Loucy (cell line): ENCODE results near the gene HOXA11.

Source experiments
- H2AFZ ChIP-seq: fragments of 200-600 bp; sonication (generic); 2 replicates; pipeline ENCODE4 v1.6.0; 2016; ENCODE audit warnings: antibody characterized with exemption, mild to moderate bottlenecking, low read length, moderate library complexity
- H3F3A ChIP-seq: fragments of 200-600 bp; 2 replicates; pipeline ENCODE4 v1.6.0; 2016; ENCODE audit warnings: antibody characterized with exemption, low read depth, mild to moderate bottlenecking
- H3K27me3 ChIP-seq: fragments of 200-600 bp; sonication (generic); 2 replicates; pipeline ENCODE4 v1.6.1; 2014; ENCODE audit warnings: low read length, mild to moderate bottlenecking; ENCODE audit not compliant: insufficient read depth, poor library complexity, severe bottlenecking
- H3K36me3 ChIP-seq: fragments of 200-600 bp; sonication (generic); 2 replicates; pipeline ENCODE4 v1.6.1; 2016; ENCODE audit warnings: low read length; ENCODE audit not compliant: insufficient read depth
- H3K4me1 ChIP-seq: fragments of 200-600 bp; sonication (generic); 2 replicates; pipeline ENCODE4 v1.5.1; 2014; ENCODE audit warnings: low read length, mild to moderate bottlenecking; ENCODE audit not compliant: insufficient read depth, poor library complexity, severe bottlenecking
- H3K4me2 ChIP-seq: fragments of 200-600 bp; sonication (generic); 2 replicates; pipeline ENCODE4 v1.6.0; 2014; ENCODE audit warnings: antibody characterized with exemption, low read length, low read depth, mild to moderate bottlenecking; ENCODE audit not compliant: poor library complexity, severe bottlenecking
- H3K4me3 ChIP-seq: fragments of 200-600 bp; sonication (generic); 2 replicates; pipeline ENCODE4 v1.5.1; 2014; ENCODE audit warnings: low read length, mild to moderate bottlenecking, mixed read lengths; ENCODE audit not compliant: poor library complexity, severe bottlenecking
- H3K79me2 ChIP-seq: fragments of 200-600 bp; sonication (generic); 2 replicates; pipeline ENCODE4 v1.6.1; 2014; ENCODE audit warnings: low read length; ENCODE audit not compliant: insufficient read depth
- H3K9ac ChIP-seq: fragments of 200-600 bp; sonication (generic); 2 replicates; pipeline ENCODE4 v1.6.0; 2014; ENCODE audit warnings: mild to moderate bottlenecking, low read depth, low read length, moderate library complexity; ENCODE audit not compliant: poor library complexity, severe bottlenecking
- H3K9me2 ChIP-seq: fragments of 200-600 bp; sonication (generic); replicated peaks from 2 replicates; pipeline ENCODE4 v1.6.1; 2016; ENCODE audit warnings: low read depth, low read length, mixed read lengths
- H3K9me3 ChIP-seq: fragments of 200-600 bp; sonication (generic); 2 replicates; pipeline ENCODE4 v1.6.1; 2014; ENCODE audit warnings: mild to moderate bottlenecking, antibody characterized with exemption, low read length, low read depth; ENCODE audit not compliant: insufficient read depth
- H4K20me1 ChIP-seq: fragments of 200-600 bp; sonication (generic); 2 replicates; pipeline ENCODE4 v1.6.0; 2014; ENCODE audit warnings: antibody characterized with exemption, low read length, mild to moderate bottlenecking; ENCODE audit not compliant: insufficient read depth, poor library complexity, severe bottlenecking
- CTCF ChIP-seq: fragments of 200-600 bp; sonication (generic); conservative IDR thresholded peaks from 2 replicates; pipeline ENCODE4 v1.5.1; 2014; ENCODE audit warnings: mild to moderate bottlenecking, antibody characterized with exemption, low read length
- EZH2phosphoT487 ChIP-seq: fragments of 200-600 bp; IDR thresholded peaks from 2 replicates; pipeline ENCODE4 v1.6.1; 2018; ENCODE audit warnings: antibody characterized with exemption, mild to moderate bottlenecking, moderate library complexity, borderline replicate concordance

HOXA11 gene

DNA sequence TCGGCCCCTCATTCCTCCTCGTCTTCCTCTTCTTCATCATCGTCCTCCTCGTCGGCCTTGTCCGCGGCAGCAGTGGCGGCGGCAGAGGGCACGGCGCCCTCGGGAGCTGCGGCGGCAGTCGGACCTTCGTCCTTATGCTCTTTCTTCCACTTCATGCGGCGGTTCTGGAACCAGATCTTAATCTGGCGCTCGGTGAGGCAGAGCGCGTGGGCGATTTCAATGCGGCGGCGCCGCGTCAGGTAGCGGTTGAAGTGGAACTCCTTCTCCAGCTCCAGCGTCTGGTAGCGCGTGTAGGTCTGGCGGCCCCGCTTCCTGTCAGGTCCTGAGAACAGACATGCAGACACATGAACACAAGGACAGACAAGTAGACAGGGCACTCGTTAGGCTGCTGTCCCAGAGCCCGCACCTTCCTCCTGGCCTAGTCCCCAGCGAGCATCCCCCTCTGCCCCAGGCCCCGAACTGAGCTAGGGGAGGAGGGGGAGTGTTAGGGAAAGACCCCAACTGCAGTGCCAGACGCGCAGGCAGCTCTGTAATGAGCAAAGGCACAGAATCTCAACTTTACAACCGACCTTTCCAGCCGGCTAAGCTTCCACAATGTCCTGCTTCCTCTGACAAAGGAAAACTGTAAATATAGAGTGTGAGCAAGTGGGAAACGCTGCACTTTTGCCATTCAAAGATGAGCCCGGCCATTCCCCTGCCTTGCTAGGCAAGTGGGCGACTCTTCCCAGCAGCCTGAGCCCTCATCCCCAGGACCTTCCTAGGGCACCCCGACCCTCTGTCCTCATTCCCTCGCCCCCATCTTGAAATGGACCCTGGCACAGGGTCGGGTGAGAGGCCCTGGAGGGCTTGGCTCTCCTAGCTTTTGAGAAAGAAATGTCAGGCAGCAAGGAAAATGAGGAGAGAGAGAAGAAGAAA lies 29.9 kb downstream of the HOXA11 start:
- Histone ChIP-seq H3K9me3 (no peaks in the 10 kb centered on the region), H3F3A (no peaks in the 10 kb centered on the region), H2AFZ (no peak overlapping the region), H3K4me3 (peak overlapping the region; percentile 94), H3K4me1 (peaks cover 29% of the 10 kb centered on the region), H3K9me2 (no peaks in the 10 kb centered on the region), H3K36me3 (peaks cover 7% of the 10 kb centered on the region; the same call in 1 of the 2 replicates), H3K79me2 (peaks cover 100% of the 10 kb centered on the region), H3K9ac (peak overlapping the region; percentile 99), H3K4me2 (peak overlapping the region; percentile 91), H4K20me1 (peaks cover 20% of the 10 kb centered on the region), H3K27me3 (peaks cover 20% of the 10 kb centered on the region)
- TF ChIP-seq CTCF = no peak
- TF ChIP-seq EZH2phosphoT487 = no peak

- H3K4me2 ChIP-seq = peak overlapping the region; percentile 91
- peaks cover 13% of the 10 kb centered on the region; the same call in 1 of the 2 replicates for H3K36me3 ChIP-seq
- H3F3A ChIP-seq = no peaks in the 10 kb centered on the region
- no peak for TF ChIP-seq EZH2phosphoT487
- no peak for TF ChIP-seq CTCF
- no peaks in the 10 kb centered on the region for H3K9me2 ChIP-seq
- H3K27me3 ChIP-seq = peaks cover 25% of the 10 kb centered on the region
- peaks cover 28% of the 10 kb centered on the region for H4K20me1 ChIP-seq
- H3K9me3 ChIP-seq = no peaks in the 10 kb centered on the region
- peak overlapping the region; percentile 94 for H3K4me3 ChIP-seq
- no peak overlapping the region for H2AFZ ChIP-seq
- H3K4me1 ChIP-seq = peaks cover 29% of the 10 kb centered on the region
- peak overlapping the region; percentile 99 for H3K9ac ChIP-seq
- peaks cover 100% of the 10 kb centered on the region for H3K79me2 ChIP-seq
Measured at GRCh38 chr7:27154369-27154768, 30.7 kb downstream of the HOXA11 start.

GRCh38 chr7:27153526-27153925 lies 31.5 kb downstream of the HOXA11 start:
- H4K20me1 ChIP-seq = peaks cover 36% of the 10 kb centered on the region
- peaks cover 33% of the 10 kb centered on the region for H3K27me3 ChIP-seq
- no peaks in the 10 kb centered on the region for H3F3A ChIP-seq
- peak overlapping the region; percentile 91 for H3K4me2 ChIP-seq
- H2AFZ ChIP-seq = no peak overlapping the region
- no peaks in the 10 kb centered on the region for H3K9me3 ChIP-seq
- H3K4me3 ChIP-seq = peak overlapping the region; percentile 94
- peaks cover 100% of the 10 kb centered on the region for H3K79me2 ChIP-seq
- no peaks in the 10 kb centered on the region for H3K9me2 ChIP-seq
- H3K4me1 ChIP-seq = peaks cover 21% of the 10 kb centered on the region
- peak overlapping the region; percentile 99 for H3K9ac ChIP-seq
- H3K36me3 ChIP-seq = peaks cover 21% of the 10 kb centered on the region; the same call in 1 of the 2 replicates
- TF ChIP-seq EZH2phosphoT487 (no peak), CTCF (no peak)
